SJSA1 (cell line): Measurements from ENCODE around the gene LITAFD. TPM values are rescaled to one million over a fixed set of nuclear protein-coding genes. Genes with fewer than 3 reads are reported as not detected.

Experiments
- DNase-seq, 2 experiments: peaks; one replicate each; pipeline ENCODE4 v3.0.0-alpha.2; 2015 to 2020; ENCODE audit warnings: low spot score in 2 of 2, low read depth in 1 of 2
- H3K27ac ChIP-seq: fragments of 250-450 bp; sonication (Bioruptor Pico); 2 replicates; pipeline ENCODE4 v1.5.1; 2020; ENCODE audit warnings: mild to moderate bottlenecking, moderate library complexity
- H3K27me3 ChIP-seq: fragments of 250-450 bp; sonication (Bioruptor Pico); replicated peaks from 2 replicates; pipeline ENCODE4 v1.5.1; 2020; ENCODE audit warnings: mild to moderate bottlenecking, moderate library complexity
- H3K36me3 ChIP-seq: fragments of 250-450 bp; sonication (Bioruptor Pico); 2 replicates; pipeline ENCODE4 v1.5.1; 2020; ENCODE audit warnings: mild to moderate bottlenecking
- H3K4me1 ChIP-seq: fragments of 250-450 bp; sonication (Bioruptor Pico); replicated peaks from 2 replicates; pipeline ENCODE4 v1.6.1; 2021; ENCODE audit warnings: mild to moderate bottlenecking
- H3K4me3 ChIP-seq: fragments of 250-450 bp; sonication (Bioruptor Pico); 2 replicates; pipeline ENCODE4 v1.5.1; 2020; ENCODE audit warnings: mild to moderate bottlenecking
- H3K9me3 ChIP-seq: fragments of 250-450 bp; sonication (Bioruptor Pico); replicated peaks from 2 replicates; pipeline ENCODE4 v1.5.1; 2020; ENCODE audit warnings: mild to moderate bottlenecking
- total RNA-seq: library from RNA; depleted of rRNA; stranded (reverse); fragments of >200 nt; shearing (Covaris generic); gene quantifications from 2 replicates; pipeline ENCODE4 v1.2.3, GENCODE V29; 2014

Gene LITAFD
- total RNA-seq, 1 experiment from 2014 or later, result not detected

GRCh38 chr16:8850279-8850885, 31.8 kb upstream of the LITAFD start:
- Histone ChIP-seq H3K27me3 (no peaks in the 10 kb centered on the region), H3K9me3 (no peaks in the 10 kb centered on the region), H3K4me1 (peaks cover 29% of the 10 kb centered on the region), H3K27ac (peak overlapping the region; percentile 16), H3K4me3 (no peak overlapping the region), H3K36me3 (peaks cover 91% of the 10 kb centered on the region)
- peak; percentile 36 to 62 for DNase-seq

- peaks cover 29% of the 10 kb centered on the region for H3K4me1 ChIP-seq
- H3K27me3 ChIP-seq, result no peaks in the 10 kb centered on the region
- no peak for DNase-seq
- no peak overlapping the region for H3K4me3 ChIP-seq
- no peak overlapping the region for H3K27ac ChIP-seq
- peaks cover 95% of the 10 kb centered on the region for H3K36me3 ChIP-seq
- H3K9me3 ChIP-seq, result no peaks in the 10 kb centered on the region
Observed at GRCh38 chr16:8851761-8852403, 30.3 kb upstream of the LITAFD start.

- H3K4me1 ChIP-seq, result peaks cover 29% of the 10 kb centered on the region
- DNase-seq, result no peak
- no peak overlapping the region for H3K27ac ChIP-seq
- peaks cover 92% of the 10 kb centered on the region for H3K36me3 ChIP-seq
- no peaks in the 10 kb centered on the region for H3K9me3 ChIP-seq
- H3K27me3 ChIP-seq, result no peaks in the 10 kb centered on the region
- no peak overlapping the region for H3K4me3 ChIP-seq
Observed at GRCh38 chr16:8852534-8852933, 29.6 kb upstream of the LITAFD start.

- H3K9me3 ChIP-seq, result no peaks in the 10 kb centered on the region
- H3K36me3 ChIP-seq, result peaks cover 92% of the 10 kb centered on the region
- H3K4me1 ChIP-seq, result peaks cover 29% of the 10 kb centered on the region
- DNase-seq, result no peak
- H3K27me3 ChIP-seq, result no peaks in the 10 kb centered on the region
- no peak overlapping the region for H3K4me3 ChIP-seq
- no peak overlapping the region for H3K27ac ChIP-seq
Observed at GRCh38 chr16:8853150-8853549, 29.0 kb upstream of the LITAFD start.

GRCh38 chr16:8853611-8854010, 28.5 kb upstream of the LITAFD start:
- H3K36me3 ChIP-seq, result peaks cover 92% of the 10 kb centered on the region
- no peaks in the 10 kb centered on the region for H3K27me3 ChIP-seq
- H3K4me3 ChIP-seq, result no peak overlapping the region
- H3K9me3 ChIP-seq, result no peaks in the 10 kb centered on the region
- no peak for DNase-seq
- no peak overlapping the region for H3K27ac ChIP-seq
- peaks cover 24% of the 10 kb centered on the region for H3K4me1 ChIP-seq

GRCh38 chr16:8854298-8854948, 27.7 kb upstream of the LITAFD start:
- DNase-seq, result no peak
- Histone ChIP-seq H3K9me3 (no peaks in the 10 kb centered on the region), H3K4me3 (no peak overlapping the region), H3K27me3 (no peaks in the 10 kb centered on the region), H3K27ac (no peak overlapping the region), H3K36me3 (peaks cover 92% of the 10 kb centered on the region), H3K4me1 (peaks cover 16% of the 10 kb centered on the region)

GRCh38 chr16:8855051-8855786, 26.9 kb upstream of the LITAFD start:
- H3K4me1 ChIP-seq, result peaks cover 8% of the 10 kb centered on the region
- peaks cover 92% of the 10 kb centered on the region for H3K36me3 ChIP-seq

GRCh38 chr16:8855972-8856371, 26.2 kb upstream of the LITAFD start:
- Histone ChIP-seq H3K27me3 (no peaks in the 10 kb centered on the region), H3K36me3 (peaks cover 89% of the 10 kb centered on the region), H3K27ac (no peak overlapping the region), H3K4me3 (no peak overlapping the region), H3K9me3 (no peaks in the 10 kb centered on the region), H3K4me1 (peaks cover under 1% of the 10 kb centered on the region)
- no peak for DNase-seq

More at GRCh38 chr16:8855051-8855786, 26.9 kb upstream of the LITAFD start:
- no peak overlapping the region for H3K4me3 ChIP-seq
- H3K27me3 ChIP-seq, result no peaks in the 10 kb centered on the region
- no peaks in the 10 kb centered on the region for H3K9me3 ChIP-seq
- no peak for DNase-seq
- no peak overlapping the region for H3K27ac ChIP-seq

GRCh38 chr16:8858994-8859912, 22.9 kb upstream of the LITAFD start:
- no peak for DNase-seq
- Histone ChIP-seq H3K27ac (no peak overlapping the region), H3K9me3 (no peaks in the 10 kb centered on the region), H3K4me1 (peaks cover 7% of the 10 kb centered on the region), H3K4me3 (no peak overlapping the region), H3K36me3 (peaks cover 75% of the 10 kb centered on the region), H3K27me3 (no peaks in the 10 kb centered on the region)

- H3K4me1 ChIP-seq, result peaks cover 14% of the 10 kb centered on the region
- no peaks in the 10 kb centered on the region for H3K9me3 ChIP-seq
- no peak overlapping the region for H3K27ac ChIP-seq
- H3K27me3 ChIP-seq, result no peaks in the 10 kb centered on the region
- DNase-seq, result no peak
- no peak overlapping the region for H3K4me3 ChIP-seq
- H3K36me3 ChIP-seq, result peaks cover 75% of the 10 kb centered on the region
Observed at GRCh38 chr16:8859913-8860881, 22.0 kb upstream of the LITAFD start.

GRCh38 chr16:8861563-8862308, 20.4 kb upstream of the LITAFD start:
- Histone ChIP-seq H3K9me3 (no peaks in the 10 kb centered on the region), H3K4me3 (no peak overlapping the region), H3K27me3 (no peaks in the 10 kb centered on the region), H3K4me1 (peaks cover 15% of the 10 kb centered on the region), H3K27ac (no peak overlapping the region), H3K36me3 (peaks cover 73% of the 10 kb centered on the region)
- DNase-seq, result no peak
